NCI-H128 (cell line): Measurements from ENCODE around the gene KANK4.

Source experiments
- DNase-seq: peaks from one replicate; lab custom pipeline; 2025; ENCODE audit not compliant: unreplicated experiment; lab: John Stamatoyannopoulos, UW

KANK4 gene

GRCh38 chr1:62213075-62213914 is 105.9 kb downstream of the KANK4 start:
- no peak for DNase-seq

GRCh38 chr1:62212411-62212810 is 106.8 kb downstream of the KANK4 start:
- DNase-seq, result no peak

- no peak for DNase-seq
Observed at GRCh38 chr1:62210960-62211359, 108.3 kb downstream of the KANK4 start.

- DNase-seq, result no peak
Observed at GRCh38 chr1:62209931-62210595, 109.2 kb downstream of the KANK4 start.

GRCh38 chr1:62208970-62209369 is 110.3 kb downstream of the KANK4 start:
- no peak for DNase-seq

- no peak for DNase-seq
Observed at GRCh38 chr1:62208087-62208486, 111.1 kb downstream of the KANK4 start.

GRCh38 chr1:62207187-62207586 is 112.0 kb downstream of the KANK4 start:
- no peak for DNase-seq

GRCh38 chr1:62198781-62199125 is 120.5 kb downstream of the KANK4 start:
- no peak for DNase-seq

- no peak for DNase-seq
Observed at GRCh38 chr1:62198069-62198780, 121.0 kb downstream of the KANK4 start.

GRCh38 chr1:62196086-62196690 is 123.0 kb downstream of the KANK4 start:
- DNase-seq, result no peak

GRCh38 chr1:62194651-62195544 is 124.3 kb downstream of the KANK4 start, which contains the start of gene L1TD1:
Gene L1TD1 (plus strand): TSS chr1:62194849. CDS start chr1:62206629, 11,780 bp downstream.
- DNase-seq, result no peak

- no peak for DNase-seq
Observed at GRCh38 chr1:62188111-62188510, 131.1 kb downstream of the KANK4 start.

GRCh38 chr1:62187548-62187947 is 131.7 kb downstream of the KANK4 start:
- no peak for DNase-seq
